Raji (cell line): Measurements from ENCODE around the gene BEND3.

Experiments used
- POLR2A ChIP-seq: IDR thresholded peaks from 2 replicates; pipeline ENCODE4 v1.6.1; 2011; ENCODE audit warnings: low read depth, low read length, control low read depth; ENCODE audit not compliant: insufficient read depth

Gene BEND3

GRCh38 chr6:107064579-107065065 is 50.7 kb downstream of the BEND3 start:
- TF ChIP-seq POLR2A = no peak

GRCh38 chr6:107062691-107063090 is 52.6 kb downstream of the BEND3 start:
- TF ChIP-seq POLR2A = no peak

GRCh38 chr6:107061125-107062020 is 53.9 kb downstream of the BEND3 start:
- no peak for TF ChIP-seq POLR2A

DNA sequence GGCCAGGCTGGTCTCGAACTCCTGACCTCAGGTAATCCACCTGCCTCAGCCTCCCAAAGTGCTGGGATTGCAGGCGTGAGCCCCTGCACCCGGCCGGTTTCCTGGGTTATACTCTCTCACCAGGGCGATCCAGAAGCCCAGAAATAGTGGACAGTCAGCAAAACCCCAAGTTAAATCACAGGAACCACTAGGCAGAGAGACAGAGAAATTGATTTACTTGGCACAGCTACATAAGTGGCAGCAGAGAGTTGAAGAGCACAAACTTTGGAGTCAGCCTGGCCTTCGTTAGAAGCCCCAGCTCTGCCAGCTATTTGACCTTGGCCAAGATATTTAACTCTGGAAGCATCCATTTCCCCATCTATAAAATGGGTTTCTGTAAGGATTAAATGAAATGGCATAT is 54.6 kb downstream of the BEND3 start:
- no peak for TF ChIP-seq POLR2A

GRCh38 chr6:107059606-107060005 is 55.7 kb downstream of the BEND3 start:
- TF ChIP-seq POLR2A = no peak

DNA sequence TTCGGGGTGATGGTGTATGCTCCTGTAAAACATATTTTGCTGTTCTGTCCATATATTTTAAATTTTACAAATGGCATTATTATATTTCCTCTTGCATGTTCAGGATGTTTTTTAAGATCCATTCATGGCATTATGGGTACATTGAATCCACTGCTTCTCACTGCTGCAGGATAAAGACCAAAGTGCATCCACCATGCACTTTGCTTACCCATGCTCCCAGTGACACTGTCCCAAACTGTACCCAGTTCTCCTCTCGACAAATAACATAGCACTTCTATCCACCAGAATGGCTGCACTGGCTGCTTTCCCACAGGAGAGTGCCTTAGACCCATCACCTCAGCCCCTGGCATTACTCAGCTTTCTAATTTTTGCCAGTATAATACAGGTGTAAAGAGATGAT is 57.6 kb downstream of the BEND3 start:
- no peak for TF ChIP-seq POLR2A

- no peak for TF ChIP-seq POLR2A
Observed at GRCh38 chr6:107056796-107057195, 58.5 kb downstream of the BEND3 start.

GRCh38 chr6:107047807-107048206 is 67.5 kb downstream of the BEND3 start:
- TF ChIP-seq POLR2A = no peak

DNA sequence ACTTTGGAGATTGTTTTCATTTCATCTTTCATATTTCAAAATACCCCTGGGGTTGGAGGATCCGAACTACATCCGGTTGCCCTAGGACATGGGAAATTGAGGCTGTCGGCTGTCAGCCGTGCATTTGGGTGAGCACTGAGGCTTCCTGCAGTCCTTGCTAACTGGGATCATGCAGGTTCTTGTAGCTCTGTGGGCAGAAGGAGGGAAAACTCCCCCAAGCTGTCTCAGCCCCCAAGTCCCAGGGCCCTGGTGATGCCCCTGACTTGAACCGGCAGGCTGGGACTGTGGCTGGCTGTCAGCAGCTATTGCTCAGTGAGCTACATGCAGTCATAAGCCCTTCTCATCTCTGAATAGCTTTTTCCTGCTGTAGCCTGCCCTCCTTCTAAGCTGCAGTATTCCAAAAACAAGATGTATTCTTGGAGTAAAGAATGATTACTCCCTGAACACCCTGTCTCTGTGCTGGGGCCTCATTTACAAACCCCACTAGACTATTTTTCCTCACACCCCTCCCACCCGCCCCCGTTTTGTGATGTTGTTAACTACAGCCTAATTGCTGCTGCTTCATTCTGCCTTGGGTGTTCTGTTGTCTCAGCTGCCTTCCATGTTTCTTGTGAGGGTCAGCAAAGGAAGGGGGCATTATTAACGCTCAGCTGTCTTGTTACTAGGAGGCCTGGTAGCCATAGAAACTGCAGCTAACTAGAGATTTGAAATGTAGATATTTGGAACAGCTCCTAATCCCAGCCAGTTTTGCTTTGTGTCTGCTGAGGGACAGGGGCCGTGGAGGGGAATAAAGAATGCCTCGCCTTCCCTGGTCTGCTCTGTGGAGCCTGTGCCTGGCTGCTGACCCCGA is 69.3 kb downstream of the BEND3 start:
- TF ChIP-seq POLR2A = no peak

- TF ChIP-seq POLR2A = no peak
Observed at GRCh38 chr6:107033126-107033525, 82.2 kb downstream of the BEND3 start.

GRCh38 chr6:107032051-107032450 is 83.3 kb downstream of the BEND3 start:
- TF ChIP-seq POLR2A = no peak

- TF ChIP-seq POLR2A = no peak
Observed at GRCh38 chr6:107030151-107030550, 85.2 kb downstream of the BEND3 start.

- no peak for TF ChIP-seq POLR2A
Observed at GRCh38 chr6:107026965-107027364, 88.3 kb downstream of the BEND3 start.

GRCh38 chr6:107021446-107022185 is 93.7 kb downstream of the BEND3 start:
- TF ChIP-seq POLR2A = no peak

DNA sequence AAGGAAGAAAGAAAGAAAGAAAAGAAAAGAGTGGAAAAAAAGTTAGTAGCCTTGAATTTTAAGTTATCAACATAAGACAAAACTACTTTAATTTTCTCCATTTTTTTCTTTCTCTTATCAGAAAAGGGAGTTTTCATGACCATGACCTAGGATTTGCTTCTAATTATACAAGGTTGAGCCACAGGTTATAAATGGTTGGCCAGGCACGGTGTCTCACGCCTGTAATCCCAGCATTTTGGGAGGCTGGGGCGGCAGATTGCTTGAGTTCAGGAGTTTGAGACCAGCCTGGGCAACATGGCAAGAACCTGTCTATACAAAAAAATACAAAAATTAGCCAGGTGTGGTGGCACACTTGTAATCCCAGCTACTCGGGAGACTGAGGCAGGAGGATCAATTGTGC is 95.1 kb downstream of the BEND3 start:
- TF ChIP-seq POLR2A = no peak
